ENCODE results near the gene ROBO1.
"Not testable (repeated sequence)": the region's sequence is repeated elsewhere in the genome, so short reads cannot be mapped to it uniquely, and the experiment has no call there.

The ROBO1 gene

DNA sequence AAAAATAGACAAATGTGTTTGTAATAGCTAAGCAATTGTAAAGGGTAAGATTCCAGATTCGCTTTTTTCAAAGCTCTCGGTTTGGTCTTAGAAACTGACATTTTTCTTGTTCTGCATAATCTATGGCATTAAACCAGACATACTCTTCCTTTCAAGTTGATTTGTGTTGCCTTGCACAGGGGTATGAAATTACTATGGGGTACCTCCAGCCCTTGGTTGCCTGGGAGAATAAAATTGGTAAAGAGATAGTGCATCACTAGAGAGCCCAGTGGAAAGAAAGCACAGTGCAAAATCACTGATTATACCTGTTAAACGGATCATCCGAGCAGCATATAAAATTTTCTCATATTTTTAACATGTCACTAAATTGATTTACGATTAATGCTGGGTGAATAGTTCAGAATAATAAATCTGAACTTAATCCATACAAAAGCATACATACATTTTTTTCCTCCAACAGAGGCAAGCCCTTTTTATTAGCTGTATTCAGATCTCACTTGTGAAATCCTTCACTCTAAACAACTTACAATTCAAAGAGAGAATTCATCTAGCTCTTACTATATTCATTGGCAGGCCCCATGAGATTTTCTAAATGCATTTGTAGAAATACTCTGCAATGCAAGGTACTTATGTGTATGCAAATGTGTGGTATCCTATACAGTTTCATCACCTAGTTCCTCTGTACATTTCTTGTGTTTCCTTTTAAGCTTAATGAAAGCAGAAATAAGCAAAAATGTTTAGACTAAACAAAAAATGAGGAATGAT is 224.4 kb downstream of the ROBO1 start:
- DNase-seq: no peak

DNA sequence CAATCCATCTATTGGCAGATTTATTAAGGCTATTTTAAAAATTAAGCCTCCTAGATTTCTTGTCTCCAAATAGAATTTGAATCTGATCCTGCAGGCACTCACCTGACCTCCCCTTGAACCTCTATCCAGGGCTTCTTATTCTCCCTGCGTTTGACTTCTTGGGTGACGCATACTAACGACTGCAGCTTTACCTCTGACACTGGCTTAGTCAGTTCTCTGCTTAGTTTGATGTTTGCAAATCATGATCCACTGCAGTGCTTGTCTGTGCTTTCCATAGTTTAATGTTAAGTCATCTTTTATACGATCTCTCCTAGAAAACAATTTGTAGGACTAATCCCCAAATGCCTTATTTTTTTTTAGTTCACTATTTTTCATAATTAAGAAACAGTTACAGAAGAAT is 233.1 kb downstream of the ROBO1 start:
- DNase-seq: no peak

DNA sequence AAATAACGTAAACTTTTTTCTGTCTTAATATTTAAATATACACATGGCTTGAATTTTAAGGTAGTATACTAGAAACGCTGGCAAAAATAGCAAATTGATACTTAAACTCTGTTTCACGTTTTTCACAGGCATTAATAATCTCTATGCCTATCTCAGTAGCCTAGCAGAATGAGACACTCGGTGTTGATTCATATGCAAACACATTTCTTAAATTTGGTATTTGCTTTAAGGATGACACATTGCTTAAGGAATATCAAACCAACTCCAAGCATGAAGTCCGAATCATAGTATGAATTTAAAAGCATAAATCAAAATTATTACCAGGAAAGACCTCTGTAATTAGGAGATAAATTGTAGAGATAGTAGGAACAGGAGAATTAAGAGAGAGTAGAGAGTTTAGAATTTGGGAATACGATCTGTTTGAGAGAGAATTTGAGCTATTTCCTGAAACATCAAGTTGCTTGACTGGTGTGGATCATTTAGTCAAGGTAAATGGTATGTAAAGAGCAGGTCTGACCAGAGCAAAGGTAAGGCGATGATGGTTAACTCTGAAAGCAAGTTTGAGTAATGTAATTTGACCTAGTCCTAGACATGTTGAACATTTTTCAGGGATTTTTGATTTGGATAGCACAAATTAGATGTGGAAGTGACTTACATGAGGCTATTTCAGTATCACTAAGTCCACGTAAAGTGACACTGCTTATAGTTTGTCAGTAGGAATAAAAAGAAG is 236.1 kb downstream of the ROBO1 start:
- no peak for DNase-seq

DNA sequence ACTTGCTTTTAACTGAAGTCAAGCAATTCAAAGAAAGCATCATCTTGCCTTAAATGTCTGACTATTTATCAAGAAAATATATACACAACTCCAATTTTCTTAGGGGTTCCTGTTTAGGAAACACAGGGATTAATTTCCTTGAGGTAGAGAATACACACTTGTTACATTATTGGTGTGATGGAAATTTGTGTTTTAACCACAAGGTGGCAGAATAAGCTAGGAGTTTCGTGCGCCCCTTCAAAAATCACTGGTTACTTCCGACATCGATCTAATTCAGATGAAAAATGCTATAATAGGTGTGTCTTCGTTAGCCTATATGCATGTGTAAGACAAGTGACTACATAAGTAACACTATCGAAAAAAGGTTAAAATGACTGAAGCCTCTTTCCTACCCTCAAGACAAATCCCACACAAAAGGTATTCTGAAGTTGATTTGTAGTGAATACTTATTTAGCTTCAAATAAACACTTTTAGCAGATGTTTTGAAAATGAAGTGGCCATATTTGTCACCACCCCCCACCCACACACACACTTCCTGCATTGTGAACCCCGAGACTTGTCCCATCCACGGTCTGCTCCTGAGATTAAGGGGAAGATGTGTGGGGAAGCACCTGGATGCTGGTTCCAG is 246.5 kb downstream of the ROBO1 start:
- peak; percentile 47 for DNase-seq

DNA sequence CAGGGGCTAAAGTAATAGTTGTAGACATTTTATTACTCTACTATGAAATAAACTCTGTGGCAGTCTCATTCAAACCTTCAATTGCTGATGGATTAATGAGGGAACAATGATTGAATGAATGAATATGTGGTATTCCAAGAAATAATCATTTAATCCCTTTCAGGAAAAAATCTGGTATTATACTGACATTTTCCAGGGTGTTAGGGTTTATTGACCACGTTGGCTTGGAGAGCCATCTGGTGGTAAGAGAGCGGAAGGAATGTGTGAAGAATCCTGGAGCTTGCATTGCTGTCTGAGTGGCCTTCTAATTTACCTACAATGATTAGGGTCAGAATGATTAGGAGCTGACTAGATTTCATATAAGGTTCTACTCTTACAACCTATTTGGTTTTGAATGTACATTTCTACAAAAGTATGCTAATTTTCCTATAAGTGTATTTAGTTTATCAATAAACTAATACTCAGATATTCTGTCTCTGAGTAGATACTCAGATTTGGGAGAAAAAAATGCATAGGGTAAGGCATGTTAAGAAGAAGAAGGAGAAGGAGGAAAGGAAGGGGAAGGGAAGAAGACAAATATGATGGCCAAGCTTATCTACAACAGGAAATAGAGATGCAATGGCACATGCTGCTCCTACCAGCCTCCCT is 249.9 kb downstream of the ROBO1 start:
- DNase-seq: peak; percentile 13

DNA sequence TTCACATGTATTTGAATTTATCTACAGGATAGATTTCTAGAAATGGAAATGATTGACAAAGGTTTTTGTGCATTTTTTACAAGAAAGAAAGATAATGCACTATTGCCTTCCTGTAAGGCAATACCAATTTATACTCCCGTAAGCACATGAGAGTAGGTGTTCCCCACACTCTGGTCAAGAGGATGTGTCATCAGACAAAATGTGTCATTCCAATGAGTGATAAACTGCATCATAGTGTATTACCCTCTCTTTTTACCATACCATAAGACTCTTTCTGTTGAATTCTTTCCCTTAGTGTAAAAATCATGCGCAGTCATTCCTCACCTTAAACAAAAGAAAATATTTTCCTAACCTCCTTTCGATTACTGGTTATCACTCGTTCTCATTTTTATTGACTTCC is 251.0 kb downstream of the ROBO1 start:
- DNase-seq: no peak

DNA sequence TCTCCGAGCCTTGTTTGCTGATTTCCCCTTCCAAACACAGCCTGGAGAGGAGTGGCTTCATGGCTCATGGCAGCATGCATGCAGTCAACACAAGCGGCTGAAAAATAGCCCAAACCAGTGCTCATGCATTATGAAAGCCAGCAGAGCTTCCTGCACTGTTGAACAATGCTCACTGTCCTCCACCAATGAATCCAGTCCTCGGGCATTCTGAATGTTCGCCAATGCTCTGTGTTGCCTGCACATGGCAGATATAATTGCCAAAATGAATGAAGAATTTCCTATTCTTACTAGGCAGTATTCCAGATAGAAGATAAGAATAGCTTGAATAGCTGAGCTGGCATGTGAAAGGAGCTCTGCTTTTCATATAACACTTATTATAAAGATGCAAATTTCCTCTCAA is 252.7 kb downstream of the ROBO1 start:
- DNase-seq: no peak

DNA sequence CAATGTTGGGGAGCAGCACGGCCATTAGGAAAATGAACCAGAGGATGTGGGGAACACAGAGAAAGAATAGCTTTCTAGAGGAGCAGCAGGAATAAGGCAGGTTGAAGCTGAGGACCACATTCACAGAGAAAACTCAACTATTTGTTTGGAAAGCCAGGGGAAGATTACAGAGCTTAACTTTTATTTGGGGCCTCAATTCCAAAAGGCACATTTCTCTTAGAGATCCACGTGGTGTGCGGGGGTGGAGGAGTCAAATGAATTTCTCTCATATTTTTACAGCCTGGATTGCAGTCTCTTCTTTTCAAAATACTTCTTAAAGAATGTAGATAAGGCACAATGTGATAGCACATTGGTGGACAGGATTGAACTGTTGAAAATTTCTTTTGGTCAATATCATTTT is 253.7 kb downstream of the ROBO1 start:
- DNase-seq: no peak

DNA sequence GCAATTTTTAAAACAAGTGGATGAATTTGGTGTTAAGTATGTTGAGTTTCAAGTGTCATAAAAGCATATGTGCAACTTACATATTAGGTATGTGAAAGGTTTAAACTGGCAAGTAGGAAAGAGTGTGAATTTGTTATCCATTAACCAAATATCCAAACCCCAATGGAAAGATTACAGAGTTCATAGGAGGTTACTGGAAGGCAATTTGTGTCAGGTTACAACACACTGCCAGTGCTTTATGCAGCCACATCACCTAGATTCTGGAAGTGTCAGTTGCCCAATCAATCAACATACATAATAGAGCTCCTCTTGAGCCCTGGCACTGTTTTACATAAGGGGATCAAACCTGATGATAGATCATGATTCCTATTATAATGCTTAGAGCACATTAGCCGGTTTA is 261.0 kb downstream of the ROBO1 start:
- no peak for DNase-seq

DNA sequence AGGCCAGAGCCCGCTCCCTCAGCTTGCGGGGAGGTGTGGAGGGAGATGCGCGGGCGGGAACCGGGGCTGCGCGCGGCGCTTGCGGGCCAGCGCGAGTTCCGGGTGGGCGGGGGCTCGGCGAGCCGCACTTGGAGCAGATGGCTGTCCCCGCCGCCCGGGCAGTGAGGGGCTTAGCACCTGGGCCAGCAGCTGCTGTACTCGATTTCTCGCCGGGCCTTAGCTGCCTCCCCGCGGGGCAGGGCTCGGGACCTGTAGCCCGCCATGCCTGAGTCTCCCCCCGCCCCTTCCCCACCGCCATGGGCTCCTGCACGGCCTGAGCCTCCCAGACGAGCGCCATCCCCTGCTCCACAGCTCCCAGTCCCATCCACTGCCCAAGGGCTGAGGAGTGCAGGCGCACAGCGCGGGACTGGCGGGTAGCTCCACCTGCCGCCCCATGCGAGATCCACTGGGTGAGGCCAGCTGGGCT is 265.5 kb downstream of the ROBO1 start:
- DNase-seq: not testable (repeated sequence)

DNA sequence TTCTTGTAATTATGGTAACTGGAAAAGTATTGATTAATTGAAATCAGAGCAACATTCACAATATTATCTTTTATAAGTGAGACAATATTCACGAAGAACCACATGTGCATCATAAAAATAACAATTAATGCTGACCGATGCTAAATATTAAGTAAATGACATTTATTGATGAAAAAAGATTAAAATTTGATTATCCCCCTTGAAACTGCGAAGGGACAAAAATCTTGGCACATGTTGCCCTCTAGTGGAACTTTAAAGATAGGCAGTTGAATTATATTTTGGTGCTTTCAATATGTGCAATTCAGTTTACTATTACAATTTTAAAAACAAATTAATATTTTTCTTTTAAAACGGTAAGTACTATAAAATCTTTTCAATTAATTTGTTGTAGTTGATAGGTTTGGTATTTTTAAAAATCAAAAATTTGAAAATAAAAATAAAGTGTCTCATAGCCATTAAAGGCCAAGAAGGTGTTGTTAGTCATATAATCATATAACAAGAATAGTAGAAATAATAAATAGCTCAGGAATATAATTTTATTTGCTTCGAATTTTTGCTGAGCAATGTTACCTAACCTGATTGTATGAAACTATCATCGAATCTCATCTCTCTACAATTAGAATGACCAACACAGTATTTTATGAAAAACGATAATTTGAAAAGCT is 270.2 kb downstream of the ROBO1 start:
- DNase-seq: peak; percentile 19

DNA sequence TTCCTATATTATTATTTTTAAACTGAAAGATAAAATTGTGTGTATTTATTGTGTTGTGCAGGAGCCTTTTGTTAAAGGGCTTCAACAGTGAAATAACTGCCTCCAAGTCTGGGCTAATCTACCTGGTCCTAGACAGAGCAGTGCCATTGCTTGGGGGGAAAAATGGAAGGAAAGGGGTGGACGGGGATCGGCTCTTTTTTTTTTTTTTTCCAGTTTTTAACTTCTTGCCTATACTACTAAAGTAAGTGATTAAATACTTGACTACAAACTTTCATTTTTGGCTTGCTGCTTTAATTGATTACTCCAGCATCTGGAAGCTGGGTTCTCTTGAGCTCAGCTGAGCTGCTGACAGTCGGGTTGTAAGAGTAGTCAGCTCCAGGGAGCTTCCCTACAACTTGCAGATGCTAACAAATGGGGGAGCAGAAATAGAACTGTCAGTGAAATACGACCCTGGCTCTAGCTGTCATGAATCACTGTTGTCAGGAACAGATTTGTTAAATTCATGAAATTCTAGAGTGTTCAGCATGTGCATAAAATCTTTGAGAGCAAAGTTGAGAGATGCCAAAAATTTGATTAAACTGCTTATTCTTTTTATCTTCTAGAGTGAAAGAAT is 276.7 kb downstream of the ROBO1 start:
- DNase-seq: no peak

DNA sequence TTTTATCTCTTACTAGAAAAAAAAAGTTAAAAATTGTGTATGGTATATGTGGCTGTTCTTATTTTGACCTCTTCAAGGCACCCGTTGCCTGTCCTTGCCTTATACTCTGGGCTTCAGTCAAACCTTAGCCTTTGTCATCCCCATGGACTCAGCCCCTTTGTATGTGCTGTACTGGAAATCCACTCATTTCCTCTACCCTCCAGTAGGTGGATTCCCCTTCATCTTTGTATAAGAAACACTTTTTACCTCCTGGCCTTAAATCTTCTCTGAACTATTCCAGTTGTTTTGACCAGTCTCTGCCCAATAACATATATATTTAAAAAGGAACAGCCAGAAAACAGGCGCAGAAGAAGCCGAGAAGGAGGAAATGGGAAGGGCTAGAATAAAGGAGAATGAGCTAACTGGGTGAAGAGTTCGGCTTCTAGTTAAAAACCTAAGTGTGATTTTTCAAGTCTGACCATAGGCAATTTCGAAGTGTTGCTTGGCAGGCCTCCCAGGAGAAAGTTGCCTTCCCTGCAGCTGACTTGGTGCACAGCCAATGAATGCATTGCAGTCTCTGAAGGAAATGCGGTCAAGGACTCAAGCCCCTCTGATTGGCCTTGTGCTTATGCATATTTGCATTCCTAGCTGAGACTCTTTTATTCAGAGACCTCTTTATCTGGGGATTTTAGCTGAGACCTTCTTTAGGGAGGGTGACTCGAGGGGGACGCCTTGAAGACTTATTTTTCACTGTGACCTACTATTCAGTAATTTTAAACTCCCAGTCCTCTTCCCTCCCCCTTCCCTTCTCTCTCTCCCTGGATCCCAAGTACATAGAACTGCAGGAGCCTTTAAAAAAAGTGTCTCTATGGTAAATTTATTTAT is 277.4 kb downstream of the ROBO1 start:
- DNase-seq: peak; percentile 8

DNA sequence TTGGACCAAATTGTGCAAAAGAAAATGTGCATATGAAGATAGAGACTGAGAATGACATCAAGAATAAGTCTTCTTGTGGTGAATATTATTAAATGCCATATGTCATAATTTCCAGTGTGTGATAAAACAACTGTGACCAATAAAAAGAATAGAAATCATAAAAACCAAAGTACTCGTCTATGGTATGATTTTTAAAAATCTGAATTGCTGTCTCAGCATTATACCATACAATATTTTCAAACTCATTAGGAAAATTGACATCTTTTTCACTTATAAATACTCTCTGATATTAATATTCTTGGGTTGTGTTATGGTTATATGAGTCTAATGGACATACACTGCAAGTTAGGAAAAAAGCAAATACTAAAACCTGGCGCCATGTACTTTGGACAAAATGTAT is 279.4 kb downstream of the ROBO1 start:
- DNase-seq: no peak

DNA sequence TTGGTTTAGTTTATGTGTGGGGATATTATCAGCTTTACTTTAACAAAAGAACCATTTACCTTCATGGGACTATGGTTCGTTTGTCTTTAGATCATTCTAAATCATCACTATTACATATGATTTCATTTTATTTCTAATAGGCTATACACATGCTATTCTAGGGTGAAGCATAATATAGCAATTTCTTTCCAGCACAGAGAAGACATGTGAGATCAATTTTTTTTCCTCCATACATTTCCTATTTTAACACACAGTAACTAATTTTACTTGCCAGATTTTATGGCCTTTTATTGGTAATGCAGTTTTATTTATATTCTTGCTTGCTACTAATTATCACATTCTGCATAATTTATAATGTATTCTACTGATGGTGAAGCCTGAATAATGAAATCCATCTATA is 287.1 kb downstream of the ROBO1 start:
- DNase-seq: no peak

DNA sequence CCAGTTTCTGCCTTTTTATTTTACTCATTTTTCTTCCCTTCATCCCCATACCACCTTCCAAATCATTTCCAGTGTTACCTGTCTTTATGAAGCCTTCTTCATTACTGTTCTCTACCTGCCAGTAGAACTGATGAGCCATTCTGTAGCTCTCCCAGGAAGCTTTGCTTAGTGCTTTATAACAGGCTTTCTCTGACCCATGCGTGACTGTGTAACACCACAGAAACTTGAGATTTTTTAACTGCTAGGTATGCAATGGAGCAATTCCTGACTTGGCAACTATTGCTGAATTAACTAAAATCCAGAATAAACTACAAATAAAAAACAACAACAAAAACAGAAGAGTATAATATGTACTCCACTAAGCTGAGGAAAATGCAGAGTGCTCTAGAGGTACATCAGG is 289.2 kb downstream of the ROBO1 start:
- no peak for DNase-seq

DNA sequence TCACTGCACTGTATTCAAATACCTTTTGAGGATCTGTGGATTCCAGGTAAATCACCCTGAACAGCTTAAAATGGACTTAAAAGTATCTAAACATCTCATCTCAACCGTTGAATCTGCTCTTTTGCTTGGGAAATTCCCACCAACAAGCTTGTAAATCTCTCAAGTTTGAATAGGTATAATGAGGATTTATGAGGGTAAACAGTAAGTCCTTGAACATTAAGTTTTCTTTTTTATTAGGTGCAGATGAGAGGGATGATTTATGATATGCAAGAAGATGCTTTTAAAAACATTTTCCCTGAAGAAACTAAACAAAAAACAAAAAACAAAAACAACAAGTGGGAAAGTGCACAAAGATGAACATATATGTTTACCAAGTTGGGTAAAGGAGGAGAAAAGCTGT is 290.6 kb downstream of the ROBO1 start:
- no peak for DNase-seq

DNA sequence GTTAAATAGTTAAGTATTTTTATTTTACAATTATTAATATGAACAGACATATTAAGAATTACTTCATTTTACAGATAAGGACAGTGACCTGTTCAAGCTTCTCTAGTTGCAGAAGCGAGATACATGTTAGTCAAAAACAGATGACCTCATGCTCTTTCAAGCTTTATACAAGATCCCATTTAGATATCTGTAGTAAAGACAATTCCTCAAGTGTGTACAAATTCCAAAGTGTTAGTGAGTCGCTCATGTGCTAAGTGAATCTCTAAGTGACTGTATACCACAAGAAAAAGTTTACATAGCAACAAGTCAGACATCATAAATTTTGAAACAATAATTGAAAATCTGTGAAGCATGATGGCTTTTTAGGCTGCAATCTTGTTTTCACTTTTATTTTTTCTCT is 293.8 kb downstream of the ROBO1 start:
- no peak for DNase-seq

DNA sequence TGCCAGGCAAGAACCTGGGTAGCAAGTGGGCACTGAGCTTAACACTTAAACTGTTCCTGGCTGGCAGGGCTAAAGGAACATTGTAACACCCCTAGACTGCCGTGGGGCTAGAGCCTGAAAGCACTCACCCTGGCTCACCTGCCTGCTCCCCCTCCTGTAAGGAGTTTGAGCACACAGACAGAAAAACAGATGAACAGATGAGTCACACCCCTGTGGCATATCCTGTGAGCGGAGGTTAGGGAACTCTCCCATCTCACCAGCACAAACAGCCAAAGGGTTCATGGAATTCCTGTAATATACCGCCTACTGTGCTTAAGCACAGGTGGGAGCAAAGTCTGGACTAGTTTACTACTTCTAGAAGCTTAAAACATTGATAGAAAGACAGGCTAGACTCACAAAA is 300.1 kb downstream of the ROBO1 start:
- no peak for DNase-seq

DNA sequence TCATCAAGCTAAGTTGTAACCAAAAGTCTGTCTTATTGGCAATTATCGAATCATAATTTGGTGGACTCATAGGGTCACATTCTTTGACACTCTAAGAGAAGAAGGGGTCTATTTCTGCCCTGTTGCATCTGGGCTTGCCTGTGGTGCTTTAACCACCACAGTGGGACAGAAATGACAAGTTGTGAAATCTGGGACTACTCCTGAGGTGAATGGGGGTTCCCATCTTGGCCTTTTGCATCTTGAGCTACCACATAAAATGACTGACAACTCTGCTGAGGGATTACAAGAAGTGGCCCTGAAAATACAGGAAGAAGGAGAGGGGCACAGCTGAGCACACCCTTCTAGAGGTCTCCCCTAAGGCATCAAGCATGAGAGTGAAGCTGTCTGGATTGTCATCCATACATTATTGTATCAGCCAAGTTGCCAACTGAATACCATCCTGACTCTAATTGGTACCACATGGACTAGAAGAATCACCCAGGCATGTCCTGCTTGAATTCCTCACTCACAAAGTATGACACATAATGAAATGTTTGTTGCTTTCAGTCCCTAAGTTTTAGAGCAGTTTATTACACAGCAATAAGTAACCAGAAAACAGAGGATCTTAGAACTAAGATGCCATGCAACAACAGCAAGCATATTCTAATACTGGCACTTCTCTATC is 306.5 kb downstream of the ROBO1 start:
- DNase-seq: no peak

DNA sequence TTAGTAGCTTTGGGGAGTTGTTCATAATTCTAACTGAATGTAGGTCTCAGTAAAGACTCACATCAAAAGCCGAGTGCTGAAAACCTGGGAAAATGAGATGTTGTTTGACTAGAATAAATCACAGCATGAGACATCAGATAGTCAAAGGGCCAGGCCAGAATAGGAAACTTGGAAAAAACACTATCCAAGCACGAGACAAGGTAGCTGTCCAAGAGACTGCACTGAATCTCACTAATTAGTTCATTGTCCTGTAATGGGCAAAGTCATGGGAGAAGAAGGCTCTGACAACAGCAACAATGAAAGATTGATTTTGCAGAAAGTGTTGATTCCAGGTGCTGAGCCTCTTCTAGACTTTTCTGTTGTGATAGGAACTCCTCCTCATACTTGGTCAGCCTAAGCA is 314.2 kb downstream of the ROBO1 start:
- DNase-seq: no peak

Data from RPMI8226 (cell line).